NCI-H2029 treated with DMSO at 0.1 percent for 48 hours (cell line): ENCODE measurements around the gene OR6C6.
"Not testable (repeated sequence)": the region's sequence is repeated elsewhere in the genome, so short reads cannot be mapped to it uniquely, and the experiment has no call there.

Experiments
- DNase-seq: peaks from one replicate; lab custom pipeline; 2025; lab: John Stamatoyannopoulos, UW

The OR6C6 gene

GRCh38 chr12:55296469-55296868 lies at the start of gene OR6C6:
OR6C6 (minus strand) TSS chr12:55296569; CDS start chr12:55295232, 1,337 bp downstream.
- no peak for DNase-seq

GRCh38 chr12:55336002-55336401 lies 39.6 kb upstream of the OR6C6 start:
- DNase-seq: no peak

GRCh38 chr12:55330446-55330845 lies 34.1 kb upstream of the OR6C6 start, which contains the start of gene OR6C3:
OR6C3 (plus strand) TSS chr12:55330746; CDS start chr12:55331701, 955 bp downstream.
- DNase-seq: no peak

- not testable (repeated sequence) for DNase-seq
Observed at GRCh38 chr12:55325801-55326200, 29.4 kb upstream of the OR6C6 start.

GRCh38 chr12:55320201-55320600 lies 23.8 kb upstream of the OR6C6 start:
- no peak for DNase-seq

GRCh38 chr12:55314043-55314442 lies 17.7 kb upstream of the OR6C6 start, which contains the start of gene OR6C1:
OR6C1 (plus strand) TSS chr12:55314343; CDS start chr12:55320600, 6,257 bp downstream.
- no peak for DNase-seq

GRCh38 chr12:55289999-55290398 lies 6.4 kb downstream of the OR6C6 start:
- no peak for DNase-seq

GRCh38 chr12:55280991-55281390 lies 15.4 kb downstream of the OR6C6 start:
- DNase-seq: no peak

GRCh38 chr12:55258303-55258702 lies 38.1 kb downstream of the OR6C6 start:
- no peak for DNase-seq

GRCh38 chr12:55256831-55257230 lies 39.5 kb downstream of the OR6C6 start:
- DNase-seq: no peak

- no peak for DNase-seq
Observed at GRCh38 chr12:55253281-55253680, 43.1 kb downstream of the OR6C6 start.

GRCh38 chr12:55250944-55251343 lies 45.4 kb downstream of the OR6C6 start:
- no peak for DNase-seq

GRCh38 chr12:55246159-55246558 lies 50.2 kb downstream of the OR6C6 start:
- no peak for DNase-seq

- DNase-seq: no peak
Observed at GRCh38 chr12:55244309-55244708, 52.1 kb downstream of the OR6C6 start, which contains the start of gene OR6C74. OR6C74 (plus strand) TSS chr12:55244609; CDS start chr12:55247288, 2,679 bp downstream.
